Esophagus muscularis mucosa (tissue), 4 donors: Measurements from ENCODE around the gene JARID2.

Source experiments
- EP300 ChIP-seq: sonication (generic); formaldehyde crosslinking; IDR thresholded peaks from one replicate; pipeline ENCODE4 v1.6.1; 2017; ENCODE audit warnings: antibody characterized with exemption
- POLR2A ChIP-seq: fragments of 450-650 bp; IDR thresholded peaks from one replicate; pipeline ENCODE4 v1.6.1; 2017; ENCODE audit warnings: antibody characterized with exemption, moderate library complexity, mild to moderate bottlenecking, low read depth
- POLR2AphosphoS5 ChIP-seq, 2 donors: sonication (generic); formaldehyde crosslinking; IDR thresholded peaks; one replicate each; pipeline ENCODE4 v1.6.1; 2017; ENCODE audit warnings: antibody characterized with exemption in 2 of 2
- TF ChIP-seq, protein P1 (sequence below), 3 experiments: fragments of 200-600 bp in 2 of 3; fragments of 450-650 bp in 1 of 3; sonication (generic) in 2 of 3; IDR thresholded peaks; one replicate each; pipeline ENCODE4 v1.5.1; 2017 to 2019; ENCODE audit warnings: antibody characterized with exemption in 3 of 3, mild to moderate bottlenecking in 2 of 3, moderate library complexity in 1 of 3

DNA sequence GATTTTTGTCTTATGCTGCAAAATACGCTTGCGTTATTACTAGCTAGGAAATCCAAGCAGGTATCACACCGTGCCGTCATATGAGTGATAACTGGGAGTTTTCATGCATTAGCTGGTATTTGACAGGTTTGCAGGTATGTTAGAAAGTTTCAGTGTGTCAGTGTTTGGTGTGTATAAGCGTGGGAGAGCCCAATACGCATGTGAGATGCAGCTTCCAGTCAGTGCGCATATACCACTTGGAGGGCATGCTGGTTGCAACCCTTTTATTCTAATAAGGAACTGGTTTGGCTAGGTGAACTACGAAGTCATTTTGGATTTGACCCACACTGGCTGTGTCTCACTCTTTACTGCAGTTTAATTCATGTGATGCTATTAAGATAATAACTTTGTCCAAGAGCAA lies 35.1 kb downstream of the JARID2 start:
- TF ChIP-seq POLR2A (no peak), POLR2AphosphoS5 (IDR thresholded peaks at IDR 0.05) (no peak), EP300 (no peak)
- TF ChIP-seq, protein P1, sequence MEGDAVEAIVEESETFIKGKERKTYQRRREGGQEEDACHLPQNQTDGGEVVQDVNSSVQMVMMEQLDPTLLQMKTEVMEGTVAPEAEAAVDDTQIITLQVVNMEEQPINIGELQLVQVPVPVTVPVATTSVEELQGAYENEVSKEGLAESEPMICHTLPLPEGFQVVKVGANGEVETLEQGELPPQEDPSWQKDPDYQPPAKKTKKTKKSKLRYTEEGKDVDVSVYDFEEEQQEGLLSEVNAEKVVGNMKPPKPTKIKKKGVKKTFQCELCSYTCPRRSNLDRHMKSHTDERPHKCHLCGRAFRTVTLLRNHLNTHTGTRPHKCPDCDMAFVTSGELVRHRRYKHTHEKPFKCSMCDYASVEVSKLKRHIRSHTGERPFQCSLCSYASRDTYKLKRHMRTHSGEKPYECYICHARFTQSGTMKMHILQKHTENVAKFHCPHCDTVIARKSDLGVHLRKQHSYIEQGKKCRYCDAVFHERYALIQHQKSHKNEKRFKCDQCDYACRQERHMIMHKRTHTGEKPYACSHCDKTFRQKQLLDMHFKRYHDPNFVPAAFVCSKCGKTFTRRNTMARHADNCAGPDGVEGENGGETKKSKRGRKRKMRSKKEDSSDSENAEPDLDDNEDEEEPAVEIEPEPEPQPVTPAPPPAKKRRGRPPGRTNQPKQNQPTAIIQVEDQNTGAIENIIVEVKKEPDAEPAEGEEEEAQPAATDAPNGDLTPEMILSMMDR (IDR thresholded peaks at IDR 0.05): no peak
